ENCODE results near the gene BCL2L12.

GRCh38 chr19:49683814-49684250 lies 18.1 kb downstream of the BCL2L12 start:
- TF ChIP-seq, protein P1, sequence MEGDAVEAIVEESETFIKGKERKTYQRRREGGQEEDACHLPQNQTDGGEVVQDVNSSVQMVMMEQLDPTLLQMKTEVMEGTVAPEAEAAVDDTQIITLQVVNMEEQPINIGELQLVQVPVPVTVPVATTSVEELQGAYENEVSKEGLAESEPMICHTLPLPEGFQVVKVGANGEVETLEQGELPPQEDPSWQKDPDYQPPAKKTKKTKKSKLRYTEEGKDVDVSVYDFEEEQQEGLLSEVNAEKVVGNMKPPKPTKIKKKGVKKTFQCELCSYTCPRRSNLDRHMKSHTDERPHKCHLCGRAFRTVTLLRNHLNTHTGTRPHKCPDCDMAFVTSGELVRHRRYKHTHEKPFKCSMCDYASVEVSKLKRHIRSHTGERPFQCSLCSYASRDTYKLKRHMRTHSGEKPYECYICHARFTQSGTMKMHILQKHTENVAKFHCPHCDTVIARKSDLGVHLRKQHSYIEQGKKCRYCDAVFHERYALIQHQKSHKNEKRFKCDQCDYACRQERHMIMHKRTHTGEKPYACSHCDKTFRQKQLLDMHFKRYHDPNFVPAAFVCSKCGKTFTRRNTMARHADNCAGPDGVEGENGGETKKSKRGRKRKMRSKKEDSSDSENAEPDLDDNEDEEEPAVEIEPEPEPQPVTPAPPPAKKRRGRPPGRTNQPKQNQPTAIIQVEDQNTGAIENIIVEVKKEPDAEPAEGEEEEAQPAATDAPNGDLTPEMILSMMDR (IDR thresholded peaks at IDR 0.05), result no peak
- no peak for TF ChIP-seq POLR2A (IDR thresholded peaks at IDR 0.05)

Data from adrenal gland (tissue), 5 donors.